HS-5 (cell line): Measurements from ENCODE around the gene ADORA2A.

Experiments
- DNase-seq: peaks from one replicate; pipeline ENCODE4 v3.0.0-alpha.2; 2012; ENCODE audit warnings: low read depth

ADORA2A gene

DNA sequence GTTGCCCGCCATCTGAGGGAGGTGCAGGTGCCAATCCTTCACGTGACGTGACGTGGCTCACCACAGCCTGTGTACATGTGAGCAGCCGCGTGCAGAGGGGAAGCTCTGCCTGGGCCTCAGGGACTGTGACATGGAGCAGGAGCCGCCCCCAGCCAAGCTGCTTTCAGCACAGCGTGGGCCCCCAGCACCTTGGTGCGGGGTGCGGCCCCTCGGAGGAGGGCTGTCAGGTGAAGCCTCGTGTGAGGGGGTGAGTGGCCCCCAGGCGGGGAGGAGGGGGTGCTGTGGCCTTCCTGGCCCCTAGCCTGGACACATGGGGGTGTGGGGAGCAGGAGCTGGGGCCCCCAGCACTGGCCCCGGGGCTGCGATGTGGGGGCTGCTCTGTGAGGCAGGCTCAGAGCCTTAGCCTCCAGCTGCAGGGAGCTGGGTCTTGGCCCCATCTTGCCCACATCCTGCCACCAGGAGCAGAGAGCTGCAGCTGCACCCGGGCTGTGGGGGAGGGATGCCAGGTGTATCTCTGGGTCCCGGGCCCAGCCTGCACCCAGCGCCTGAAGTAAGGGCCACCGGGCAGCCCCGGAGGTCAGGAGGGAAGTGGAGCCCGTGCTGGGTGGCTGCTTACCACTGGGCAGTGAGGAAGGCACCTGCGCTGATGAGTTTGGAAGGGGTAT is at the start of gene ADORA2A:
Gene ADORA2A, plus strand, starts transcription at position 100 of the 665 bp plus-strand sequence. CDS start 5,806 bp downstream, outside the sequence.
- no peak for DNase-seq

DNA sequence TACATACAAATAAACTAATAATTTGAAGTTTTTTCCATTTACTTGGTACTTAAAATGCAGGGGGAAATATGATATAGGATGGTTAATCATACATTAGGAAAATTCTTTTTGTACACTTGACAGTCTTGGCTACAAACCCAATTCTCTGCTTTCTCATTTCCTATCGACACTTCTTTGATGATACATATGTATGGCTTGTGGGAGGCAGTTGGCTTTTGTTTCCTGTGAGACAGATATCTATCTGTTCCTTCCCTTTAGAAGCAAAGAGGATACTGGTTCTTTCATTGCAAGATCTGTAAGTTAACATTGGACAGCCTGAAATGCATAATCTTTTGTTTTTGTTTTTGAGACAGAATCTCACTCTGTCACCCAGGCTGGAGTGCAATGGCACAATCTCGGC is 47.9 kb upstream of the ADORA2A start:
- peak; percentile 56 for DNase-seq

DNA sequence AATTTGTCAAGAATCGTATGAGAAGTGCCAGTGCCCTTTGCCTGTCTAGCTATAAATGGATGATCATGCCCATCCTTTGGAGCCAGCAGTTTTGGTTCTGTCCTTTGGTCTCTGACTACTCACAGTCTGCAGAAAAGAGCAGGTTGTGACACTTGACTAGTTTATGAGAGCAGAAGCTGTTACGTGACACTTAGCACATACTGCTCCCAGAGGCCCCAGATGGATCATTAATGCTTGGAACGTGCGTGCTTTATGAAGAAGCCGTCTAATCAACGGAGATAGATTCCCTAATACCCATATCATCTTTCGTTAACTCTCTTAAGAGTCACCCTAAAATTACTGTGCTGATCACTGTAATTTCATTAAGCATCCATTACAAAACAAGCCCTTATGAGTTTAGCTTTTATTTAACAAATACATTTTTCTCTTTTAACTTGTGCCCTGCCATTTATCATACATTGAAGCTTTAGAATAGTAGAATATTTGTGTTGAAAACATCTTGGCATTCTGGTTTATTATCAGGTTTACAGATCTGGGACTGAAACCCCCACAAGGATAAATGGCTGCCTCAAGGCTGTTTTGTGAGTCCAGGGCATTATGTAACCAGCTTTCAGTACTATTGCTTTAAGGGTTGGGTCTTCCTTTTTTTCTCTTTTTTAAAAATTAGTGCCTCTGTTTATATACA is 47.0 kb upstream of the ADORA2A start:
- DNase-seq = no peak

DNA sequence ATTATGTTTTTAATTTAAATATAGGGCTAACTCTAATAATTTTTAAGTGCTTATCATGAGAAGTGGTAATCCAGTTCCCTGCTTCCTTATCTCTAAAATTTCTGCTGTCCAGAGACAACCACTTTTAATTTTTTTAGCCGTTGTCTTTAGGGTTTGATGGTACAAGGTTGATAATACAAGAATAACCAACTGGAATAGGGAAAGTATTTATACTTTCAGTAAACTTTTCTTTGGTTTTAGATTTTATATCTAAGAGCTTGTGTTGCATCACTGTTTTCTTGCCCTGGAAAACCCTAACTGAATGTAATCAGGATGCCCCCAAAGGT is 46.5 kb upstream of the ADORA2A start:
- no peak for DNase-seq

DNA sequence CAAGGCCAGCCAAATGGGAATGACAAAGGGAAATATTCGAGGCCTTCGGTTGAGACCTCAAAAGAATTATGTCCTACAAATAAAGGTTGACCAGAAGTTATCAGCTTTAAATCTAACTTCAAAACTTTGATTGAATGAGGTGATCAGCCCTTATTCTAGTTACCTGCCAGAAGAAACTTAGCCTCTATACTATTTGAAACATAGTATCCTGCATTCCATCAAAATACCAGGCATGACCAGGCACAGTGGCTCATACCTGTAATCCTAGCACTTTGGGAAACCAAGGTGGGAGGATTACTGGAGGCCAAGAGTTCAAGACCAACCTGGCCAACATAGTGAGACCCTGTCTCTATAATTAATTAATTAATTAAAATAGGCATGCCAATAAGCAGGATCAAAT is 44.3 kb upstream of the ADORA2A start:
- DNase-seq = no peak

DNA sequence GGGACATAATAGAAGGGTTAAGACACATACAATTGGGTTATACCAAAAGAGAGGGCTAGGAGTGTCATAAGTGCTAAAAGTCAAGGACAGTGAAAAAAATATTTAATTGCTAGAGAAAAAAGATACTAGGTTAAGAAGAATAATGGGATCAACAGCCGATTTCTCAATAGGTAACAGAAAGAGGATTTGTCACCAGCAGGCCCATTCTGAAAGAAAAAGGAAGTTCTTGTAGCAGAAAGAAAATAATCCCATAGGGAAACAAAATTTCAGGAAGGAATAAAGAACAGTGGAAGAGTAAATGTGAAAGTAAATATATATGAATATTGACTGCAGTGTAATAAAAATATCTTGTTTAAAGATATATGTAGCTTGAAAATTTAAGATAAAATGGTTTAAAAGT is 43.3 kb upstream of the ADORA2A start:
- no peak for DNase-seq

DNA sequence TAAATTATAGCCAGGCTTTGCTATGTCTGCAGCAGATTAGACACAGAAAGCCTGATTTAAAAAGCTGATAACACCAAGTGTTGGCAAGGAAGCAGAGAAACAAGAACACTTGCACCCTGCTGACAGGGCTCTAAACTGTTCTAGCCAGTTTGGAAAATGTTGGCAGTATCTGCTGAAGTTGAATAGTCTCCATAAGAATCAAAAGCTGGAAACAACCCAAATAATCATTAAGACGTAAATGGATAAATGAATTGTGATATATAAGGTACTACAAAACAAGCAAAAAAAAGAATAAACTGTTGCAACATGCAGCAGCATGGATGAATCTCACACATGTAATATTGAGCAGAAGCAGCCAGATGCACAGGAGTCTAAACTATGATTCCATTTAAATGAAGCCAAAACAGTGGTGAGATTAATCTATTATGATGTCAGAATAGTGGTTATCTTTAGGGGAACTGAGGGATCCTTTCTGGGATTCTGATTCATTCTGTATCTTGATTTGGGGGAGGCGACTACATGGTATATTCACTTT is 40.4 kb upstream of the ADORA2A start:
- no peak for DNase-seq

DNA sequence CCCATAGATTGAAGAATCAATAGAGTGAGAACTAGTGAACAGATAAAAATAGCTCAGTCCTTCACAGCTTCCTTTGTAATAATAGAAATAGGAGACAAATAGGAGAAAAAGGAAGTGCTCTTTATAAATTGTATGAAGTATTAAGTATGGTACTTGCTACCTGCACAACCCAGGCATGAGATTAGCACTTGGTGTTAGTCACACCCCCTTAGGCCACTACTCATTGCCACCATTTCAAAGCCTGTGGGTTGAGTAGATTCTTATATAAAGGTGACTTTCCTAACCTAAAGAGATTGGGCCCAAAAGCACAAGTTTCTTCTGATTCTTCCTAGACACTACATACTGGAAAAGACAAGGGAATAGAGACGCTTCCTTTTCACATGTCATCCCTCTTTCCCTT is 37.7 kb upstream of the ADORA2A start:
- no peak for DNase-seq

DNA sequence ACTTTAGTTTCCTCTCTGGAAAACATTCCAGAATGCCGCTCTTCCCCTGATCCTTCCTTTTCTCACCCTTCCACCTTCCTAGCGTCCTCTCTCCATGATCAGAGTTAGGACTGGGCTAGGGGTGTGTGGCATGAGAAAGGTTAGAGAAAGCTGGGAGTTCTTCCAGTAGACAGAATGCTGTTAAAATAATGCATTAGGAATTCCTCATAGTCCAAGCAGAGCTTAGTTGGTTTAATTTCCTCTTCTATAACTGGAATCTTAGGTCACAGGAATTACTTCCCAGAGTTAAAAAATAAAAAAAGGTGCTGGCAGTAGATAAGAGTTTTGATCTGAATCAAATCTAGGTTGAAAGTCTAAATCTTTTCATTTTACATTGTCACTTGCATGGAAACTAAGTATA is 37.2 kb upstream of the ADORA2A start:
- DNase-seq = no peak

DNA sequence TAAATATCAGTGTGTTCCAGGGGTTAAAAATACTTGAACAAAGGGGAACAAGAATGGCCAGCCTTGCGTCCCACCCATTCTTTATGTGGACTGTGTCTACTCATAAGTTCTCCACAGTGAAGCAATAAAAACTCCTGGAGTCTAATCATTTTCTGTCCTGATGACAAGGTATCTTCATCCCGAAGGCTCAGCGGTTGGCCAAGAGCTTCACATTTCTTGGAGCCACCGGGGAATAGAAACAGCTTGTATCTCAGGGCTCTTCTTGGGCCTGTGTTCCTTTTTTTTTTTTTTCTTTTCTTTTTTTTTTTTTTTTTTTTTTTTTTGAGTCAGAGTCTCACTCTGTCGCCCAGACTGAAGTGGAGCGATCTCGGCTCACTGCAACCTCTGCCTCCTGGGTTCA is 36.8 kb upstream of the ADORA2A start:
- DNase-seq = no peak

DNA sequence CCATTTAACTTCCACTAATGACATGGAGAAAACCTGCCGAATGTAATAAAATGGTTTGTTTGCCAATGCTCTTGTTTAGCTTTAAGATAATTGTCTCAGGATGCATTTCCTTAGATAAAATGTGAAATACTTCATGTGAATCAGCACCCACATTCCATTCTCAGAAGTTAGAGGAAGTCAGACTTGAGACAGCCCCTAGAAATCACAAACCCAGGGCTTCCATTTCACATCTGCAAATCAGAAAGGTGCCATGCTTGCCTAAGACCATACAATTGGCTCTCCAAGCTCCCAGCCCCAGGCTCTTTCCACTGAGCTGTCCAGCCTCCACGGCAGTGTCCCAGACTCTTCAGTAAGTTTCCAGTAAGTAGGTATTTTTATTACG is 35.6 kb upstream of the ADORA2A start:
- DNase-seq = peak; percentile 70

DNA sequence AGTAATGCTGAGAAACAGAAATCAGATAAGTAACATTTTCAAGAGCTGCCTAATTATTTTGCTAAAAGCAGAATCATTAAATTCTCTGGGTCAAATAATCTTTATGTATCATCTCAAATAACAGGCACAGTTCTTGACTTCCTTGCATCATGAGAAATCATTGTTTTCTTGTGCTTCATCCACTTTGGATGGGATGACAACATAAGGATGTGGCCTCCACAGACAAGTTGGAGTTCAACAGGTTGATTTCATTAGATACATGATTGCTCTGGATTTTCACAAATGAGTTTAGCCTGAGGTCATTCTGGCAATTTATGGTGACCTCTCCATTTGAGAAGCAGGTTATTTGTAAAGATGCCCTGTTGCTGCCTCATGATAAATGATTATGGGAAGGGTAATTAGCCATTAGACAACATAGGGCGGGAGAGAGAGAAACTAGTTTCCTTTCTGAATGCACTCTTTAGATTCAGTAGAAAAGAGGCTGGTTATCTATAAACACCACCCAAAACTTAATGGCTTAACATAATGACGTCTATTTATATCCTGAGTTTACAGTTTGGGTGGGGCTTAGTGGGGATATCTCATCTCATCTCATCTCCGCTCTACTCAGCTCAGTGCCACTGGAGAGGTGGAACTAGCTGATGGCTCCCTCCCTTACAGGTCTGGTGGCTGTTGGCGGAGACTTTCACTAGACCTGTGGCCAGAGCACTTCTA is 35.0 kb upstream of the ADORA2A start:
- no peak for DNase-seq

DNA sequence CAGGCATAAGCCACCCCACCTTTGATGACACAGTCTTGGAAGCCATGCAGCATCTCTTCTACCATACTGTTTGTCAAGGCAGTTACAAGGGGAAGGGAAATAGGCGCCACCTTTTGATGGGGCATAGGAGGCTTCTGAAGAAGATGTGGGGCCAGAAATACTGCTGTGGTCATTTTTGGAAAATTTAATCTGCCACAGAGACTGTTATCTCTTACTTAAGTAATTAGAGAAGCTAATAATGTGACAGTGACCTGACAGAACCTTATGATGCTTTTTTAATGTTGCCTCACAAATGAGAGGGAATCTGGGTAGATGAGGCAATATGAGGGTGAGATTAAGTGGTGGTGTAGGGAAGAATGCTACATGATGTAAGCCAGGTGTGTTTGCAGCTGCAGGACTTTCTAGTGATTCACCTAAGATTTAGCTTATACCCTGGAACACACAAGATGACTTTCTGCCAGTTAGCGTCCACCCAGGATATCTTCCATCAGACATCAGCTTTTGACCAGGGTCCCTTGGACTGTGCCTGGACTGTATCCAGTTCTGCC is 34.3 kb upstream of the ADORA2A start:
- no peak for DNase-seq

DNA sequence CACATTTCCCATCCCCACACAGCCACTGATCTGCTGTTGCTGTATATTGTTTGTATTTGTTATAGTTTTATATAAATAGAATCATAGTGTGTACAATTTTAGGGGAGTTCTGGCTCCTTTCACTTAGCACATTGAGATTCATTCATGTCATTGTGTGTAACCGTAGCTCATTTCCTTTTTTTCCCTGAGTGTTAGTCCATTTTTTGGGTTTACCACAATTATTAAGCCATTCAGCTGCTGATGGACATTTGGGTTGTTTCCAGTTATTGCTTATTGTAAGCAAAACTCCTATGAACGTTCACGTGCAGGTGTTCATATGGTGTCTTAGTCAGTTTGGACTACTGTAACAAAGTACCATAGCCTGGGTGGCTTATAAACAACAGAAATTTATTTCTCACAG is 33.6 kb upstream of the ADORA2A start:
- DNase-seq = no peak

DNA sequence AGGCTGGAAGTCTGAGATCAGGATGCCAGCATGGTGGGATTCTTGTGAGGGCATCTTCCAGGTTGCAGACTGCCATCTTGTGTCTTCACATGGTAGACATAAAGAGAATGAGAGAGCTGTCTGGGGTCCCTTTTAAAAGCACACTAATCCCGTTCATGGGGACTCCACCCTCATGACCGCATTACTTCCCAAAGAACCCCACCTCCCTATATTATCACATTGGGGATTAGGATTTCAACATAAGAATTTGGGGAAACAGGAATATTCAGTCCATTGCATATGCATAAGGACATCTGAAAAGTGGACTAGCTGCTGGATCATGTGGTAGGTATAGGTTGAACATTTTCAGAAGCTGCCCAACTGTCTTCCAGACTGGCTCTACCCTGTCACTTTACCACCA is 33.1 kb upstream of the ADORA2A start:
- no peak for DNase-seq

DNA sequence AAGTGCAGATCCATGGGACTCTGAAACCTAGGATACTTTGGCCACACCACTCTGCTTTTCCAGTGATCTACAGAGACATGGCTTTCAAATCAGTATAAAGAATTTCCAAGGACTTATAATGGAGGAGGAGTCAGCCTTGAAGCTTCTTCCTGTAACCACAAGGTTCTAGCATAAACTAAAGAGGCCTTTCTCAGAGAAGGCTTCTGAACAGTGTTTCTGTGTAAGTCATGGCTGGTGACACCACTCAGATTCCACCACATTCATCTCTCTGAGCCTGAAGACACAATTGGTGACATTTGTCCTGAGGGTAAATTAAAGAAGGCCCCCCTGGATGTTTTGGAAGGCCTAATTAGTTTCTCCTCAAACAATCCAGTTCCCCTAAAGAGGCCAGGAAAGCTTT is 29.0 kb upstream of the ADORA2A start:
- DNase-seq = no peak

DNA sequence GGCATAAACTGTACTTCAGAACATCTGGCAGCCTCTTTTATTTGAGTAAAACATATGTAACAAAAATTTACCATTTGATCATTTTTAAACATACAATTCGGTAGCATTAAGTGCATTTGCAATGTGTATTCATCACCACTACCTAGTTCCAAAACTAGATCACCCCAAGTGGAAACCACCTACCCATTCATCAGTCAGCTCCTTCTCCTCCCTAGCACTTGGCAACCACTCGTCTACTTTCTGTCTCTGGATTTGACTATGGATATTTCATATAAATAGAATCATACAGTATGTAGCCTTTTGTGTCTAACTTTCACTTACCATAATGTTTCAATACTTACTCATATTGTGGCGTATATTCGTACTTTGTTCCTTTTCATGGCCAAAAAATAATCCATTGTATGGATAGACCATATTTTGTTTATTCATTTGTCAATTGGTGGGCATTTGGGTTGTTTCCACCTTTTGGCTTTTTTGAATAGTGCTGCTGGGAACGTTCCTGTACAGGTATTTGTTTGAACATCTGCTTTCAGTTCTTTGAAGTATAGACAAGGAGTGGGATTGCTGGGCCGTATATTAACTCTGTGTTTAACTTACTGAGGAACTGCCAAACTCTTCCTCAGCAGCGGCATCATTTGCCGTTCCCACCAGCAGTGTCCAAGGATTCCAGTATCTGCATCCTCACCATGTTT is 27.2 kb upstream of the ADORA2A start:
- no peak for DNase-seq

DNA sequence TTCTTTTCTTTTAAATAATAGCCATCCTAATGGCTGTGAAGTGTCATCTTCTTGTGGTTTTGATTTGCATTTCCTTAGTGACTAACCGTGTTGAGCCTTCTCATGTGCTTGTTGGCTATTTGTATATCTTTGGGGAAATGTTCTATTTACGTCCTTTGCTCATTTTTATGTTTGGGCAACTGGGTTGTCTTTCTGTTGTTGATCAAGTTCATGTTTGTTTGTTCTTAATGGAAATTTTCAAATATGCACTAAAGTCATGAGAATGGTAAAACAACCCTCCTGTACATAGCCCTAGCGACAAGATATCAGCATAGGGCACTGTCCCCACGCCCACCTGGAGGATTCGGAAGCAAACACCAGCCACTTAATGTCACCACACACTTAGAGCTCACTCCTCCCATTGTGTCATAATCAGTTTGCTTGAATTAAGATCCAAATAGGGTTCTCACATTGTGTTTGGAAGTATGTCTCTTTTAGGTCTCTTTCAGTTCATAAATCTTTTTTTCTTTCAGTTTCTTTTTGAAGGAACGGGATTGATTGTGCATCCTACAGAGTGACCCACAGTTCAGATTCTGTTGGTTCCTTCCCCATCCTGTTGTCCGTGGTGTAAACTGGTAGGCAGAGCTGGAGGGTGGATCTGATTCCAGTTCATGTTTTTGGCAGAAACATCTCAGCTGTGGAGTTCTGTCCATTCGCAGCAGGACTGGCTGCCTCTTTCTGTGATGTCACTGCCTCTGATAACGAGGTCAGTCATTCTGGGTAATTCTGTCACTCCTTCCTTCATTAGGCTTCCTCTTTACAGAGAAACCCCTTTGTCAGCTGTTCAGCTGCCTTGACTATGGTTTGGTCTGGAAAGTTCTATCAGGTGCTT is 26.4 kb upstream of the ADORA2A start:
- no peak for DNase-seq

DNA sequence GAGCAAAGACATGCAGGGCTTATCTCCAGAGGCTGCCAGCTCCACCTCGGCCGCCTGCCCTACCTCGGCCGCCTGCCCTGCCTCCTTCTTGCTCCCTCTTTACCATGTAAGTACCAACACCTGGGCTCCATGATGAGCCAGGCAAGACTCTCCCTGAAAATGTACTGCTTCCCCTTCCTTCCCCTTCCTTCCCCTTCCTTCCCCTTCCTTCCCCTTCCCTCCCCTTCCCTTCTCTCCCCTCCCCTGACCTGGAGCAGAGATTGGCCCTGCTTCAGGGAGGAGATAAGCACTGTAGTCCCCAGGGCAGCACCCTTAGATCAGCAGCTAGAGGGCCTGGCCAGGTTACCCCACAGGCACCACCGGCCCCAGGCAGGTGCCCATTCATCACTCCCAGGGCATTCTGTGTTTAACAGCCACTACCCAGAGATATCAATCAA is 25.4 kb upstream of the ADORA2A start:
- no peak for DNase-seq

DNA sequence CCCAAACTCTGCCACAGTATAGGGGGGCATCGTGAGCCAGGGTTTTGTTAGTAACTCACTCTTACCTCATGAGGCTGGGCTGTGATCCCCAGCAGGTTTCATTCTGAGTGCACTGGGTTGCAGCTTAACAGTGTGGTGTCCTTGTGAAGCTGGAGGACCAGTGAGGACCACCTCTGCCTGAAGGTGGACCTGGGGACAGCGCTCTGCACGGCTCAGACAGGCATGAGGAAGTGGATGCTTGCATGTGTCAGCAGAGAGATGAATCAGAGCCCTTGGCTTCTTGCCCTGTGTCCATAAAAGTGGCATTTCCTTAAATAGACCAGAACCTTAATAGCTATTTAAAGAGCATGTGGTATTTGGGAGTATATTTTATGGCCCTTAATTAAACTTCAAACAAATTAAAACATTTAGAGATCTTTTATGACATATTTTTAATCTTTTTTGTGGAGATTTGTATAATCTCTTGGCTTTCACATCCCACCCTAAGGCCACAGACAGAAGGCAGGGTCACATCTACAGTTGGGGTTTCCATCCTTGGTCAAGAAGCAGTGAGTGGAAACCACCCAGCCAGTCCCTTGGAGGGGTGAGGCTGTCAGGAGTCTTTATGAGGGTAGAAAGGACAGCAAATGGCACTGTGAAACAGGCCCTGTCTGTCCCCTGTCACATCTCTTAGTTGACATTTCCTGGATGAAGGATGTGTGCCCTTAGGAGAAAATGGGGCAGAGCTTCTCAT is 24.8 kb upstream of the ADORA2A start:
- DNase-seq = peak; percentile 90

DNA sequence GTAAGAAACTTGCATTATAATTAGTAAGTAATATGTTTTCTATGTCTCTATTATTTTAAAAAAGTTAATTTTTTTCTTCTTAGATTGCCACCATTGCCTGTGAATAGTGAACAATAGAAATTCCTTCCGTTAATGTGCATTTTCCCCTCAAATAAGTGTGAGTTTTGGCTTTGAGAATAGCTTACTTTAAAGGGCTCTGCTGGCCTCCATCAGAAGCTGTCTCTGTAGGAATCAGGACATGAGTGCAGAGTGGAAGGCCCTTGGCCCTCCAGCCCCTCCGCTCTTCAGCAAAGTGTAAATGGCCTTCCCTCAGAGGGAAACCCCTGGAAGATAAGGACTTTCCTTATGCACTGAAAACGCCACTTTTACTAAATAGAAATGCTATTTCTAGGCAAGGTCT is 24.1 kb upstream of the ADORA2A start:
- no peak for DNase-seq
